Measurements from ENCODE around the gene FER1L5.

- TF ChIP-seq CTCF (IDR thresholded peaks at IDR 0.05; ENCODE audit: low read length) (no peak), EZH2phosphoT487 (IDR thresholded peaks at IDR 0.05; ENCODE audit: low read length) (no peak)
Observed at GRCh38 chr2:96648306-96648930, 5.9 kb downstream of the FER1L5 start.
